GM21367 (cell line): Measurements from ENCODE around the gene CYB5A.

Experiments used
- ATAC-seq: cut with Tn5 transposase; IDR thresholded peaks from one replicate; pipeline ENCODE4 v1.9.1; 2021; ENCODE audit not compliant: unreplicated experiment

The CYB5A gene

DNA sequence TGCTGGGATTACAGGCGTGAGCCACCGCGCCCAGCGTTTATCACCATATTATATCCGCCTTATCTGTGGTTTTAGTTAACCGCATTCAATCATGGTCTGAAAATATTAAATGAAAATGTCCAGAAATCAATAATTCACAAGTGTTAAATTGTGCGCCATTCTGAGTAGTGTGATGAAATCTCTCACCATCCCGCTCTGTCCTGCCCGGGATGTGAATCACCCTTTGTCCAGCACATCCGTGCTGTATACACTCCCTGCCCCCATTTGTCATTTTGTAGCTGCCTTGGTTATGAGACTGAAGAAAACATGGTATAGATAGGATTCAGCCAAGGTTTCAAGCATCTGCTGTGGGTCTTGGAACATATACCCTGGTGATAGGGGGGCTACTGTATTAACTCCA is 72.7 kb downstream of the CYB5A start:
- ATAC-seq: no peak

DNA sequence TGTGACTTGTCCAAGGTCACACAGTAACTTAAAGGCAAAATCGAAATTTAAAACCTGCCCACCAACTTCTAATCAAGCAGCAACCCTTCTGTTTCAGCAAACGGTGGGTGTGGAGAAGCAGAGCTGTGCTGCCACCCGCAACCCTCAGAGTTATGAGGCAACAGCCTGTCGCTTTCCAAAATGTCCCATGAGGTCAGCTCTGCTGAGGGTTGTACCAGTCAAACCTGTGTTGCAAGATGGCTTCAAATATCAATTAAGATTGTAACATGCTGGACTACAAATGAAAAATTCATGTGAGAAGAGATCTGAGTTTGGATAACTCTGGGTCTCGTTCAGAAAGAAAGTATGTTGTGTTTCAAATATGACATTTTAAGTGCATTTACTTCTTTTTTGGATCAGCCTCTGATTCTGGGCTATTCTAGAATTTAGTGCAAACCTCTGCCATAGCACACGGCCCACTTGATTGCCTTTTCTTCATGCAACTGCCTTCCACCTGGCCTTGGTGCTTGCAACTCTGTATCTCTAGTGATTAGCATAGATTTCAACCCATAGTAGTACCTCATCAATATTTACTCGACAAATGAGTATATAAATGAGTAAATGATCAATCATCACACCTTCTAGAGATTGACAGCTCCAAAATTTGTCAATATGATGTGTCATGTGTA is 74.2 kb downstream of the CYB5A start:
- no peak for ATAC-seq

DNA sequence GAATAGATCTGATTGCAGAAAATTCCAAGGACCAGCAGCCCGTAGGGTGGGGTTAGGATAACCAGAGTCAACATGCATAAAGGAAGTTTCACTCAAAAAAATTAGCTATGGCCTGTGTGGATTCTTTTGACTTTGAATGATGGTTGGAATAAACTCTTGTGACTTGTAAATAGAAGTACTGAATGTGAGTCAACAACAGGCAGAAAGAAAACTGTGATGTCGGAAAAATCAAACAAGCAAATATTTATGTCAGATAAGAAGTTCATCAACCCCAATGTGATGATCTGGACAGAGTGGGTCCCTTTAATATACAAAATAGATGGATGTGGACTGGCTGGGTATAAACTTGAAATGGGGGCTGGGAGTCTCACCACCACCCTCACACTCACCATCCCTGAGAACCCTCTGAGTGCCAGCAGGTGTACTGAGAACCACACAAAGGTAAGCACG is 75.1 kb downstream of the CYB5A start:
- ATAC-seq: no peak

DNA sequence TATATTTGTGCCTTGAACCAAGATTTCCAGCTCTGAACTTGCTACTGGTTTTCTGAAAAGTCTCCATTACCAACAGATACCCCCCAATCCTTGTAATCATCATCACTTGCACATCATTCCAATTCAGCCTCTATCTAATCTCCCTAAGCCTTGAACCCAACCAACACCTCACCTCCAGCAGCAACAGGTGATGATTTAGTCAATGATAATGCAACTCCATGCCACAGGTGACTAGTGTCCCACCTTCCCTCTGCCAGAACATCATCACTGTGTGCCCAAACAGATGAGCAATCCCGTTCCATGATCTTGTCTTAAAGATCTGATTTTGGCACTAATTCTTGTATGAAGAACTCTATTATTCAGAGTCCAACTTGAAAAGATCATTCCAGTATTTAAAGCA is 75.9 kb downstream of the CYB5A start:
- no peak for ATAC-seq

DNA sequence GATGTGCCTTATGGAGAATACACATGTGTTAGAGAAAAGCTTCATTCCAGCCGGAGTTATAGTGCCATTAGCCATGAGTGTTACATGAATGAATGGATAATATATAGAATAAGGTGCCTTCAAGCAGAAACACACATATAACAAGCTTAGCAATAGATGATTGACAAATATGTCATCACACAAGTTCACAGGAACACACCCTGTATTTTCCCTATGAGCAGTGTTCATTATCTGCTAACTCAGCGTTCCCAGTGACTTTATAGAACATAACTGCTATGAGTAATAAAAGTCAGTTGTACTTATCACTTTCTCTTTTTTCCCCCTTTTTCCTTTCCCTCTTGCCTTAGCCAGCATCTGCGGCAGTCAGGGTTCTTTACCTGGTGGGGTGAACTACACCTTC is 78.3 kb downstream of the CYB5A start:
- ATAC-seq: no peak

DNA sequence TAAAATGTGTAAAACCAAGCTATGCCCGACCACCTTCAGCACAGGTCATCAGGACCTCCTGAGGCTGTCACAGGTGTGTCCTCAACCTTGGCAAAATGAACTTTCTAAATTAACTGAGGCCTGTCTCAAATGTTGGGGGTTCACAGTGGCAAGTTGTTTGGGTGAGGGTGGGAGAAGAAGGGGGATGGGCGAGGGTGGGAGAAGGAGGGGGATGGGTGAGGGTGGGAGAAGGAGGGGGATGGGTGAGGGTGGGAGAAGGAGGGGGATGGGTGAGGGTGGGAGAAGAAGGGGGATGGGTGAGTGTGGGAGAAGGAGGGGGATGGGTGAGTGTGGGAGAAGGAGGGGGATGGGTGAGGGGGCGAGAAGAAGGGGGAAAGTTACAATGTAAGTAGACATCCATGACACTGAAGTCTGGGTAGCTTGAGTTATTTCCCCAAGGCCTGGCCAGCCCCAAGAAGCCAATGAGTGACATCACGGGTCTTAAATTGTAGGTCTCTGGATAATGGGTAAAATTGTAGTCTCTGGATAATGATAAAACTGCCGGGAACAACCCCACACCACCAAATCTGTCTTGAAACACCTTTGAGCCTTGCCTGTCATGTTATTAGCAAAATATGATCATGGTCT is 87.1 kb downstream of the CYB5A start:
- ATAC-seq: no peak

DNA sequence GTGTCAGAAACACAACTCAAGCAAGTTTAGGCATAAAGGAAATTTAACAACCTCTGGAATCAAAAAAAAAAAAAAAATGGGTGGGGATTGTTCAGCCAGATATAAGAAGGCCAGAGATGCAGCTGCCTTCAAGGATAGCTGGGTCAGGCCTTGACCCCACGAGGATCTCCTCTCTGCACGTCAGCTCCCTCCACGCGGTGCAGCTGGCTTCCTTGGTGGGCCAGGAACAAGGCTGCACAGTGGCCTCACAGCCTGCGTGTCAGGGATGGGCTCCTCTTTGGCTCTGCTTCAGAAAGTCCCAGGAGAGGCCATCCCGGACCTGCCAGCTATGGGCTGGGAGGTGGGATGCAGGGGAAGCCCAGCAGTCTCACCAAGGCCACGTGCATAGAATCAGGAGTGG is 88.0 kb downstream of the CYB5A start:
- ATAC-seq: no peak
